Body of pancreas (tissue), 4 donors: Measurements from ENCODE around the gene HECW1. TPM values are rescaled to one million over a fixed set of nuclear protein-coding genes. Genes with fewer than 3 reads are reported as not detected.

Source experiments
- ATAC-seq: fragments of 150-250 bp; one replicate; pipeline ENCODE4 v1.9.1; 2016
- DNase-seq, 4 donors: peaks; one replicate each; pipeline ENCODE4 v3.0.0-alpha.2; 2019
- H3K27ac ChIP-seq, 4 donors: fragments of 200-600 bp; sonication (generic); 1 replicate in 3 of 4; 2 replicates in 1 of 4; pipeline versions ENCODE4 v1.5.1 to v1.6.1; 2016 to 2019; ENCODE audit warnings: mild to moderate bottlenecking in 1 of 4, mixed read lengths in 1 of 4, moderate library complexity in 1 of 4
- H3K27me3 ChIP-seq, 2 donors: fragments of 200-600 bp; sonication (generic); one replicate each; pipeline ENCODE4 v1.6.0; 2016; ENCODE audit warnings: mild to moderate bottlenecking in 1 of 2
- H3K36me3 ChIP-seq, 2 donors: fragments of 200-600 bp; sonication (generic); replicated peaks in 1 of 2; 2 replicates each; pipeline ENCODE4 v1.5.1; 2016; ENCODE audit warnings: low read depth in 2 of 2; ENCODE audit not compliant: insufficient read depth in 1 of 2
- H3K4me1 ChIP-seq: fragments of 200-600 bp; sonication (generic); one replicate; pipeline ENCODE4 v1.6.0; 2016
- H3K4me3 ChIP-seq, 2 donors: fragments of 200-600 bp; sonication (generic); 1 replicate in 1 of 2; 2 replicates in 1 of 2; pipeline ENCODE4 v1.5.1; 2016 to 2019
- H3K9me3 ChIP-seq, 3 donors: fragments of 200-600 bp; sonication (generic); 1 replicate in 2 of 3; 2 replicates in 1 of 3; pipeline ENCODE4 v1.5.1; 2016
- CTCF ChIP-seq, 7 experiments: fragments of 450-650 bp in 4 of 7; fragments of 200-600 bp in 3 of 7; sonication (generic) in 3 of 7; IDR thresholded peaks; one replicate each; pipeline ENCODE4 v1.5.1; 2016 to 2019; ENCODE audit warnings: antibody characterized with exemption in 7 of 7
- POLR2A ChIP-seq, 3 donors: fragments of 450-650 bp; IDR thresholded peaks; one replicate each; pipeline ENCODE4 v1.6.1; 2016; ENCODE audit warnings: antibody characterized with exemption in 3 of 3, mild to moderate bottlenecking in 2 of 3
- WGBS, 2 donors: methylation state at CpG; one replicate each; pipeline ENCODE4 v1.1.5; 2017; 5-methylcytosine and 5-hydroxymethylcytosine counted together
- intact Hi-C: fragments of 100-400 bp; cut with DNase I; formaldehyde crosslinking; loops from one replicate; pipeline ENCODE4 v1.15.1; 2023
- total RNA-seq, 2 donors: library from RNA; depleted of rRNA; stranded (reverse); fragments of >200 nt; gene quantifications; one replicate each; pipeline ENCODE4 v1.1.0, GENCODE V29; 2016

The HECW1 gene
- total RNA-seq, 2 donors from 2014 or later = under 0.01 TPM; not detected in 1

DNA sequence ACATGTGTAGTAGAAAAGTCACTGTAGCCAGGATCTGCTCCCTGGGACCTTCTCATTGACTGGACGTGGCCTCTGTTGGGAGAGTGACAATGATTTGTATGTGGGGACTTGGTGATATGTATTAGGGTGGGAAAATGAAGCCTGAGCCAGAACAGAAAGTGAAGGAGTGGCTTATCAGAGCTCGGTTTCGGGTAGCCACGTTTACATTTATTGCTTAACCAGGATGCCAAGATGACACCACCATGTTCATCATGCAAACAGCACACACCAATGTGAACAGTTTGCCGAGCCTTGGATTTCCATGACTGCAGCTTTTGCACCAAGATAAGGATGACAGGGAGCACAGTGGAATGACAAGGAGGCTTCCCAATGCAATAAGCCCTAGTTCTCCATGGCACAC is 357.7 kb downstream of the HECW1 start:
- DNase-seq (no peak), ATAC-seq (no peak)
- 60 to 69% methylated on average over 5 of the region's 5 CpGs for WGBS, 2 donors
- H3K27ac ChIP-seq = no peak overlapping the region
- H3K4me1 ChIP-seq = no peaks in the 10 kb centered on the region
- H3K4me3 ChIP-seq = no peak overlapping the region
- intact Hi-C loops = no loop called here
- H3K27me3 ChIP-seq = no peaks in the 10 kb centered on the region
- no peaks in the 10 kb centered on the region for H3K9me3 ChIP-seq
- TF ChIP-seq POLR2A (IDR thresholded peaks at IDR 0.05) (no peak), CTCF (IDR thresholded peaks at IDR 0.05) (no peak)
- H3K36me3 ChIP-seq = no peaks in the 10 kb centered on the region

DNA sequence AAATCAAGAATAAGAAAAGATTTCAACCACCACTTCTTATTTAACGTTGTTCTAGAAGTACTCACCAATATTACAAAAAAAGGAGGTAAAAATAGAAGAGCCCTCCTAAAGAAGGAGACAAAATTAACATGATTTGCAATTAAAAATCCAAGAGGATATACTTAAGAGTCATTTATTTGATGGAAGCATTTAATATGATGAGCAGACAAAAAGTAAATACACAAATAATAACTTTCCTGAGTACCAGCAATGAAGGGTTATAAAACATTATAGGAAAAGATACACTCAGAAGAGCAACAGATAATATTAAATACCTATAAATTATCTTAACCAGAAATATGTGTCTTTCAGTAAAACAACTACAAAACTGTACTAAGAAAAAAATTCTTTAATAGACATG is 363.5 kb downstream of the HECW1 start:
- TF ChIP-seq POLR2A (IDR thresholded peaks at IDR 0.05) = no peak
- no peak overlapping the region for H3K27ac ChIP-seq
- H3K4me1 ChIP-seq = no peaks in the 10 kb centered on the region
- H3K9me3 ChIP-seq = no peaks in the 10 kb centered on the region
- no peaks in the 10 kb centered on the region for H3K36me3 ChIP-seq
- WGBS, 2 donors = 82 to 92% methylated on average over 1 of the region's 1 CpG
- intact Hi-C loops = no loop called here
- H3K4me3 ChIP-seq = no peak overlapping the region
- ATAC-seq (no peak), DNase-seq (no peak)
- no peaks in the 10 kb centered on the region for H3K27me3 ChIP-seq

DNA sequence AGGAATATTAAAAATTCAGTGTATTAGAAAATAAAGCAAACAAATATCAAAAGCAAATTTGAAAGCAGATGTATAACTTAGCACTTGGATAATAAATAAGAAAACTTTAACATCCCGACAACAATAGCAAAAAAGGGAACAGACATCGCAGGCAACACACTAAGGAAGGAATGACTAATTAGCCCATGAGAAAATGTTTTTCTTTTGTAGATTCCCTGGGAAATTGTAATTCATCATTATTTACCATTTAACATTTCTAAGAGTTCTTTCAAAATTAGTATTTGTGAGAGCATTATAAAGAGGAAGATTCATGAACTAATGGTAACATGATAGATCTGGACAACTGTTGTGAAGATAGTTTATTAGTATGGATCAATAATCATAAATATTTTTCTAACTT is 364.4 kb downstream of the HECW1 start:
- no peaks in the 10 kb centered on the region for H3K4me1 ChIP-seq
- TF ChIP-seq CTCF (IDR thresholded peaks at IDR 0.05) = no peak
- TF ChIP-seq POLR2A (IDR thresholded peaks at IDR 0.05) = no peak
- 65 to 79% methylated on average over 2 of the region's 2 CpGs for WGBS, 2 donors
- no peaks in the 10 kb centered on the region for H3K27me3 ChIP-seq
- DNase-seq (no peak), ATAC-seq (no peak)
- no peak overlapping the region for H3K27ac ChIP-seq
- no peaks in the 10 kb centered on the region for H3K9me3 ChIP-seq
- no peak overlapping the region for H3K4me3 ChIP-seq
- no peaks in the 10 kb centered on the region for H3K36me3 ChIP-seq
- intact Hi-C loops = no loop called here

DNA sequence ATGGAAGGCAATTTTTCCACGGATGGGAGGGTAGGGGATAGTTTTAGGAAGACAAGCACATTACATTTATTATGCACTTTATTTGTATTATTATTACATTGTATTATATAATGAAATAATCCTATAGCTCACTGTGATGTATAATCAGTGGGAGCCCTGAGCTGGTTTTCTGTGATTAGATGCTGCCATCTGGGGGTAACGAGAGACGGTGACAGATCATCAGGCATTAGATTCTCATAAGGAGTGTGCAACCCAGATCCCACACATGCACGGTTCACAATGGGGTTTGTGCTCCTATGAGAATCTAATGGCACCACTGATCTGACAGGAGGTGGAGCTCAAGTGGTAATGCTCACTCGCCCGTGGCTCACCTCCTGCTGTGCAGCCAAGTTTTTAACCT is 366.6 kb downstream of the HECW1 start:
- intact Hi-C loops = no loop called here
- 61 to 77% methylated on average over 6 of the region's 6 CpGs for WGBS, 2 donors
- no peak for TF ChIP-seq CTCF (IDR thresholded peaks at IDR 0.05)
- no peaks in the 10 kb centered on the region for H3K27me3 ChIP-seq
- no peak for ATAC-seq
- H3K27ac ChIP-seq = no peak overlapping the region
- no peaks in the 10 kb centered on the region for H3K36me3 ChIP-seq
- no peak for DNase-seq
- H3K9me3 ChIP-seq = no peaks in the 10 kb centered on the region
- no peaks in the 10 kb centered on the region for H3K4me1 ChIP-seq
- H3K4me3 ChIP-seq = no peak overlapping the region

DNA sequence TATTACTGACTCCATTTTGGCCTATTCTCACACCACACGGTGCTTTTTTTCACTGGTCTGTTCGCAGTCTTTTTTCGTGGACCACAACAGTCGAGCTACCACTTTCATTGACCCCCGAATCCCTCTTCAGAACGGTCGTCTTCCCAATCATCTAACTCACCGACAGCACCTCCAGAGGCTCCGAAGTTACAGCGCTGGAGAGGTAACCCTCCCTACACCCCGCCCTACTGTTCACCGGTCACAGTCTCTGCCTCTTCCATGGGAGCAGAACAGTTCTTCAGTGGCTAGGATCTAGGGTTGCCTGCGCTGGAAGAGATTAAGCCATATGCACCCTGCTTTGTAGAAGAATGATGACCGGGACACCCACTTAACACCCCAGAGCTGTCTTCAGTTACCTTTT is 367.1 kb downstream of the HECW1 start:
- Histone ChIP-seq H3K27ac (no peak overlapping the region), H3K4me3 (no peak overlapping the region), H3K9me3 (no peaks in the 10 kb centered on the region), H3K4me1 (no peaks in the 10 kb centered on the region), H3K27me3 (no peaks in the 10 kb centered on the region), H3K36me3 (no peaks in the 10 kb centered on the region)
- WGBS, 2 donors = 94% methylated on average over 14 of the region's 14 CpGs
- no peak for TF ChIP-seq CTCF (IDR thresholded peaks at IDR 0.05)
- no peak for TF ChIP-seq POLR2A (IDR thresholded peaks at IDR 0.05)
- intact Hi-C loops = no loop called here
- ATAC-seq = no peak
- no peak for DNase-seq
